ENCODE data around the gene PRKCD. TPM values are rescaled to one million over a fixed set of nuclear protein-coding genes. Genes with fewer than 3 reads are reported as not detected.

The PRKCD gene
- total RNA-seq, 2 experiments from 2014 or later, result 18.1 to 20.1 TPM

- DNase-seq (no peak), ATAC-seq (ENCODE audit: poor library complexity) (no peak)
- H3K27me3 ChIP-seq (ENCODE audit: control insufficient read depth in 1 of 2, insufficient read depth in 2 of 2, low read length in 2 of 2), result no peaks in the 10 kb centered on the region
- no peak overlapping the region for H3K27ac Mint-ChIP-seq
- H3K9me3 Mint-ChIP-seq, result no peaks in the 10 kb centered on the region
- POLR2A ChIA-PET, result no interaction called here
- H3K36me3 ChIP-seq (ENCODE audit: insufficient read depth, low read length), result no peaks in the 10 kb centered on the region
- no peak overlapping the region for H3K4me3 Mint-ChIP-seq
- no peaks in the 10 kb centered on the region for H3K36me3 Mint-ChIP-seq (ENCODE audit: low read depth)
- peaks cover 10% of the 10 kb centered on the region for H3K4me1 ChIP-seq (ENCODE audit: insufficient read depth, low read length)
- TF ChIP-seq CTCF (IDR thresholded peaks at IDR 0.05), result no peak
- intact Hi-C loops (cut with DNase I, micrococcal nuclease), result no loop called here
- CTCF ChIA-PET, result no interaction called here
- H3K4me1 Mint-ChIP-seq (ENCODE audit: low read depth), result no peaks in the 10 kb centered on the region
- H3K27ac ChIP-seq (ENCODE audit: low read depth in 1 of 2, low read length in 2 of 2), result no peak overlapping the region
- no peaks in the 10 kb centered on the region for H3K9me3 ChIP-seq (ENCODE audit: control insufficient read depth in 1 of 2, insufficient read depth in 1 of 2, low read length in 2 of 2)
- H3K4me3 ChIP-seq (ENCODE audit: low read length), result no peak overlapping the region
- no peaks in the 10 kb centered on the region for H3K27me3 Mint-ChIP-seq
Observed at GRCh38 chr3:53200501-53201498, 39.8 kb downstream of the PRKCD start.

- Mint-ChIP-seq H3K36me3 (ENCODE audit: low read depth) (peaks cover 7% of the 10 kb centered on the region), H3K9me3 (no peaks in the 10 kb centered on the region), H3K4me3 (no peak overlapping the region), H3K27me3 (no peaks in the 10 kb centered on the region), H3K27ac (no peak overlapping the region), H3K4me1 (ENCODE audit: low read depth) (no peaks in the 10 kb centered on the region)
- ATAC-seq (ENCODE audit: poor library complexity) (no peak), DNase-seq (peak in 1 of 14 experiments; percentile 5)
- Histone ChIP-seq H3K27me3 (ENCODE audit: control insufficient read depth in 1 of 2, insufficient read depth in 2 of 2, low read length in 2 of 2) (no peaks in the 10 kb centered on the region), H3K27ac (ENCODE audit: low read depth in 1 of 2, low read length in 2 of 2) (no peak overlapping the region), H3K36me3 (ENCODE audit: insufficient read depth, low read length) (no peaks in the 10 kb centered on the region), H3K4me1 (ENCODE audit: insufficient read depth, low read length) (no peaks in the 10 kb centered on the region), H3K9me3 (ENCODE audit: control insufficient read depth in 1 of 2, insufficient read depth in 1 of 2, low read length in 2 of 2) (no peaks in the 10 kb centered on the region), H3K4me3 (ENCODE audit: low read length) (no peak overlapping the region)
- CTCF ChIA-PET, result no interaction called here
- intact Hi-C loops (cut with DNase I, micrococcal nuclease), result no loop called here
- POLR2A ChIA-PET, result no interaction called here
- TF ChIP-seq CTCF (IDR thresholded peaks at IDR 0.05), result no peak
Observed at GRCh38 chr3:53202331-53203015, 41.5 kb downstream of the PRKCD start.

GRCh38 chr3:53211706-53212702 lies 51.0 kb downstream of the PRKCD start:
- H3K36me3 Mint-ChIP-seq (ENCODE audit: low read depth), result peaks cover 6% of the 10 kb centered on the region
- no peak overlapping the region for H3K4me3 Mint-ChIP-seq
- Histone ChIP-seq H3K27me3 (ENCODE audit: control insufficient read depth in 1 of 2, insufficient read depth in 2 of 2, low read length in 2 of 2) (no peaks in the 10 kb centered on the region), H3K36me3 (ENCODE audit: insufficient read depth, low read length) (no peaks in the 10 kb centered on the region), H3K9me3 (ENCODE audit: control insufficient read depth in 1 of 2, insufficient read depth in 1 of 2, low read length in 2 of 2) (peaks cover 7 to 10% of the 10 kb centered on the region in 2 experiments), H3K4me1 (ENCODE audit: insufficient read depth, low read length) (no peaks in the 10 kb centered on the region), H3K4me3 (ENCODE audit: low read length) (no peak overlapping the region), H3K27ac (ENCODE audit: low read depth in 1 of 2, low read length in 2 of 2) (no peak overlapping the region)
- DNase-seq, result peak in 1 of 14 experiments; percentile 30
- ChIA-PET POLR2A (no interaction called here), CTCF (no interaction called here)
- ATAC-seq (ENCODE audit: poor library complexity), result no peak
- intact Hi-C loops (cut with DNase I, micrococcal nuclease), result no loop called here
- H3K27me3 Mint-ChIP-seq, result no peaks in the 10 kb centered on the region
- no peak overlapping the region for H3K27ac Mint-ChIP-seq
- peaks cover 2% of the 10 kb centered on the region for H3K9me3 Mint-ChIP-seq
- no peaks in the 10 kb centered on the region for H3K4me1 Mint-ChIP-seq (ENCODE audit: low read depth)
- no peak for TF ChIP-seq CTCF (IDR thresholded peaks at IDR 0.05)

Measured in CD4-positive, alpha-beta T cell (primary cell).